ENCODE results near the gene MRTFA. TPM values are rescaled to one million over a fixed set of nuclear protein-coding genes. Genes with fewer than 3 reads are reported as not detected.
A peak's percentile ranks its signal among the peaks of the same experiment; 100 is the strongest.
"Not testable (repeated sequence)": the region's sequence is repeated elsewhere in the genome, so short reads cannot be mapped to it uniquely, and the experiment has no call there.

Gene MRTFA
- total RNA-seq, 3 donors from 2014 or later (not counting 1 experiment from before 2014, with no cell fraction given), result 81.8 to 91.9 (median 83.5) TPM

GRCh38 chr22:40556641-40557040, 79.9 kb downstream of the MRTFA start:
- Histone ChIP-seq H3K27ac (ENCODE audit: low read length) (no peak overlapping the region), H3K9me3 (ENCODE audit: control insufficient read depth, insufficient read depth, low read length) (no peaks in the 10 kb centered on the region), H3K27me3 (ENCODE audit: control insufficient read depth, insufficient read depth, low read length) (no peaks in the 10 kb centered on the region), H3K4me1 (ENCODE audit: control insufficient read depth, insufficient read depth, low read length) (peaks cover 5% of the 10 kb centered on the region), H3K4me3 (ENCODE audit: low read length) (no peak overlapping the region), H3K36me3 (ENCODE audit: control insufficient read depth, insufficient read depth, low read length) (peaks cover 5% of the 10 kb centered on the region)
- no peak for TF ChIP-seq CTCF (IDR thresholded peaks at IDR 0.05)
- no peaks in the 10 kb centered on the region for H3K36me3 Mint-ChIP-seq
- H3K27ac Mint-ChIP-seq, result peak overlapping the region in 1 of 2 donors; percentile 12
- peaks cover 22 to 55% of the 10 kb centered on the region in 2 donors for H3K4me1 Mint-ChIP-seq
- WGBS (ENCODE audit: insufficient coverage), result 100% methylated on average over 1 of the region's 1 CpG
- intact Hi-C loops (cut with micrococcal nuclease), result no loop called here
- peaks cover 0 to 3% of the 10 kb centered on the region in 2 donors for H3K9me3 Mint-ChIP-seq
- no peaks in the 10 kb centered on the region for H3K27me3 Mint-ChIP-seq (ENCODE audit: low read depth in 2 of 2)
- DNase-seq (no peak), ATAC-seq (no peak)
- H3K4me3 Mint-ChIP-seq, result no peak overlapping the region

- H3K4me3 Mint-ChIP-seq; H3K9me3 Mint-ChIP-seq; H3K27me3 Mint-ChIP-seq (ENCODE audit: low read depth in 2 of 2); H3K27ac Mint-ChIP-seq; intact Hi-C loops (cut with micrococcal nuclease); DNase-seq; H3K27me3 ChIP-seq (ENCODE audit: control insufficient read depth, insufficient read depth, low read length); H3K36me3 ChIP-seq (ENCODE audit: control insufficient read depth, insufficient read depth, low read length); ATAC-seq; H3K27ac ChIP-seq (ENCODE audit: low read length); H3K4me1 ChIP-seq (ENCODE audit: control insufficient read depth, insufficient read depth, low read length); H3K4me3 ChIP-seq (ENCODE audit: low read length); H3K36me3 Mint-ChIP-seq; H3K9me3 ChIP-seq (ENCODE audit: control insufficient read depth, insufficient read depth, low read length): not testable (repeated sequence)
- peaks cover 22 to 48% of the 10 kb centered on the region in 2 donors for H3K4me1 Mint-ChIP-seq
- 100% methylated on average over 1 of the region's 1 CpG for WGBS (ENCODE audit: insufficient coverage)
Measured at GRCh38 chr22:40554023-40554422, 82.5 kb downstream of the MRTFA start.

- H3K27me3 ChIP-seq (ENCODE audit: control insufficient read depth, insufficient read depth, low read length), result no peaks in the 10 kb centered on the region
- Mint-ChIP-seq H3K27me3 (ENCODE audit: low read depth in 2 of 2) (no peaks in the 10 kb centered on the region), H3K27ac (peak overlapping the region in 1 of 2 donors; percentile 25), H3K4me3 (no peak overlapping the region), H3K36me3 (no peaks in the 10 kb centered on the region), H3K4me1 (peaks cover 22 to 50% of the 10 kb centered on the region in 2 donors), H3K9me3 (peaks cover 0 to 3% of the 10 kb centered on the region in 2 donors)
- no peak for DNase-seq
- no peaks in the 10 kb centered on the region for H3K9me3 ChIP-seq (ENCODE audit: control insufficient read depth, insufficient read depth, low read length)
- peaks cover 5% of the 10 kb centered on the region for H3K4me1 ChIP-seq (ENCODE audit: control insufficient read depth, insufficient read depth, low read length)
- WGBS (ENCODE audit: insufficient coverage), result 94% methylated on average over 7 of the region's 7 CpGs
- TF ChIP-seq CTCF (IDR thresholded peaks at IDR 0.05), result no peak
- no peak for ATAC-seq
- H3K4me3 ChIP-seq (ENCODE audit: low read length), result no peak overlapping the region
- no peak overlapping the region for H3K27ac ChIP-seq (ENCODE audit: low read length)
- intact Hi-C loops (cut with micrococcal nuclease), result no loop called here
- H3K36me3 ChIP-seq (ENCODE audit: control insufficient read depth, insufficient read depth, low read length), result peaks cover 9% of the 10 kb centered on the region
Measured at GRCh38 chr22:40553014-40553554, 83.4 kb downstream of the MRTFA start.

- Mint-ChIP-seq H3K4me1 (peaks cover 26 to 50% of the 10 kb centered on the region in 2 donors), H3K27ac (peak overlapping the region in 1 of 2 donors; percentile 25), H3K4me3 (no peak overlapping the region), H3K36me3 (no peaks in the 10 kb centered on the region), H3K9me3 (peaks cover 0 to 3% of the 10 kb centered on the region in 2 donors), H3K27me3 (ENCODE audit: low read depth in 2 of 2) (no peaks in the 10 kb centered on the region)
- Histone ChIP-seq H3K4me3 (ENCODE audit: low read length) (no peak overlapping the region), H3K4me1 (ENCODE audit: control insufficient read depth, insufficient read depth, low read length) (peaks cover 5% of the 10 kb centered on the region), H3K36me3 (ENCODE audit: control insufficient read depth, insufficient read depth, low read length) (peaks cover 9% of the 10 kb centered on the region), H3K27me3 (ENCODE audit: control insufficient read depth, insufficient read depth, low read length) (no peaks in the 10 kb centered on the region), H3K9me3 (ENCODE audit: control insufficient read depth, insufficient read depth, low read length) (no peaks in the 10 kb centered on the region), H3K27ac (ENCODE audit: low read length) (no peak overlapping the region)
- ATAC-seq, result no peak
- no peak for TF ChIP-seq CTCF (IDR thresholded peaks at IDR 0.05)
- WGBS (ENCODE audit: insufficient coverage), result 97% methylated on average over 9 of the region's 9 CpGs
- intact Hi-C loops (cut with micrococcal nuclease), result no loop called here
- no peak for DNase-seq
Measured at GRCh38 chr22:40552070-40552469, 84.4 kb downstream of the MRTFA start.
